Rectal smooth muscle tissue (tissue), 1 donor: ENCODE data around the gene GPR31.

Experiments
- H3K27ac ChIP-seq: one replicate; pipeline ENCODE4 v1.7.0; 2013; ENCODE audit warnings: low read depth, low read length, inconsistent platforms
- H3K27me3 ChIP-seq: one replicate; pipeline ENCODE4 v1.7.0; 2013; ENCODE audit warnings: low read length; ENCODE audit not compliant: control insufficient read depth, insufficient read depth
- H3K36me3 ChIP-seq: one replicate; pipeline ENCODE4 v1.7.0; 2013; ENCODE audit warnings: low read length; ENCODE audit not compliant: control insufficient read depth, insufficient read depth
- H3K4me1 ChIP-seq: one replicate; pipeline ENCODE4 v1.7.0; 2013; ENCODE audit warnings: low read length; ENCODE audit not compliant: control insufficient read depth, insufficient read depth
- H3K4me3 ChIP-seq: one replicate; pipeline ENCODE4 v1.7.0; 2013; ENCODE audit warnings: low read length
- H3K9ac ChIP-seq: one replicate; pipeline ENCODE4 v1.7.0; 2013; ENCODE audit warnings: low read length

The GPR31 gene

GRCh38 chr6:167108278-167108677 lies 49.5 kb downstream of the GPR31 start:
- Histone ChIP-seq H3K27me3 (no peaks in the 10 kb centered on the region), H3K4me3 (no peak overlapping the region), H3K4me1 (no peaks in the 10 kb centered on the region), H3K9ac (no peak overlapping the region), H3K27ac (no peak overlapping the region), H3K36me3 (no peaks in the 10 kb centered on the region)

- H3K27ac ChIP-seq: no peak overlapping the region
- no peaks in the 10 kb centered on the region for H3K36me3 ChIP-seq
- H3K4me3 ChIP-seq: no peak overlapping the region
- no peak overlapping the region for H3K9ac ChIP-seq
- H3K4me1 ChIP-seq: no peaks in the 10 kb centered on the region
- no peaks in the 10 kb centered on the region for H3K27me3 ChIP-seq
Measured at GRCh38 chr6:167107787-167108186, 50.0 kb downstream of the GPR31 start.

GRCh38 chr6:167106406-167106805 lies 51.4 kb downstream of the GPR31 start:
- H3K4me1 ChIP-seq: no peaks in the 10 kb centered on the region
- H3K4me3 ChIP-seq: no peak overlapping the region
- H3K27ac ChIP-seq: no peak overlapping the region
- H3K36me3 ChIP-seq: no peaks in the 10 kb centered on the region
- H3K9ac ChIP-seq: no peak overlapping the region
- no peaks in the 10 kb centered on the region for H3K27me3 ChIP-seq
